ENCODE data around the gene DHDH. TPM values are rescaled to one million over a fixed set of nuclear protein-coding genes. Genes with fewer than 3 reads are reported as not detected.

Gene DHDH
- polyA plus RNA-seq, 1 experiment = not detected

GRCh38 chr19:48962029-48962848 is 28.7 kb downstream of the DHDH start:
- peaks cover 19% of the 10 kb centered on the region for H3K36me3 ChIP-seq (ENCODE audit: control insufficient read depth, insufficient read depth, low read length)
- ChIA-PET POLR2A (interaction anchor here (0.5 kb wide), 1 partner anchor 124 kb away, joined by 3 read pairs; no protein-coding TSS in a partner anchor), CTCF (interaction anchor here (0.8 kb wide), 1 partner anchor 339 kb away, joined by 3 read pairs; no protein-coding TSS in a partner anchor)
- TF ChIP-seq CTCF (IDR thresholded peaks at IDR 0.05; ENCODE audit: insufficient read depth, low read depth, low read length) = no peak
- H3K4me3 ChIP-seq (ENCODE audit: low read depth, low read length) = no peak overlapping the region
- no peaks in the 10 kb centered on the region for H3K27me3 ChIP-seq (ENCODE audit: control insufficient read depth, insufficient read depth, low read length)
- no peak for DNase-seq (ENCODE audit: low read depth)

- CTCF ChIA-PET = no interaction called here
- no peak overlapping the region for H3K4me3 ChIP-seq (ENCODE audit: low read depth, low read length)
- no peaks in the 10 kb centered on the region for H3K27me3 ChIP-seq (ENCODE audit: control insufficient read depth, insufficient read depth, low read length)
- POLR2A ChIA-PET = no interaction called here
- peaks cover 20% of the 10 kb centered on the region for H3K36me3 ChIP-seq (ENCODE audit: control insufficient read depth, insufficient read depth, low read length)
- no peak for DNase-seq (ENCODE audit: low read depth)
- no peak for TF ChIP-seq CTCF (IDR thresholded peaks at IDR 0.05; ENCODE audit: insufficient read depth, low read depth, low read length)
These were observed 29.3 kb downstream of the DHDH start for GRCh38 chr19:48962849-48963165.

- H3K4me3 ChIP-seq (ENCODE audit: low read depth, low read length) = peak overlapping the region; percentile 4; the same call in 1 of the 2 replicates
- peaks cover 22% of the 10 kb centered on the region for H3K36me3 ChIP-seq (ENCODE audit: control insufficient read depth, insufficient read depth, low read length)
- no peak for TF ChIP-seq CTCF (IDR thresholded peaks at IDR 0.05; ENCODE audit: insufficient read depth, low read depth, low read length)
- POLR2A ChIA-PET = interaction anchor here (0.6 to 1.0 kb wide), 3 partner anchors 8 to 90 kb away, joined by 4 to 5 read pairs (median 4); no protein-coding TSS in a partner anchor
- CTCF ChIA-PET = interaction anchor here (0.7 to 1.5 kb wide), 5 partner anchors 29 to 168 kb away, joined by 3 to 5 read pairs (median 3); partner anchors contain the start of genes GYS1, NUCB1 and RUVBL2
- no peaks in the 10 kb centered on the region for H3K27me3 ChIP-seq (ENCODE audit: control insufficient read depth, insufficient read depth, low read length)
- no peak for DNase-seq (ENCODE audit: low read depth)
These were observed 30.1 kb downstream of the DHDH start for GRCh38 chr19:48963371-48964204.

- Histone ChIP-seq H3K27me3 (ENCODE audit: control insufficient read depth, insufficient read depth, low read length) (no peaks in the 10 kb centered on the region), H3K36me3 (ENCODE audit: control insufficient read depth, insufficient read depth, low read length) (peaks cover 27% of the 10 kb centered on the region), H3K4me3 (ENCODE audit: low read depth, low read length) (peak overlapping the region; percentile 4; the same call in 1 of the 2 replicates)
- ChIA-PET CTCF (interaction anchor here (0.7 to 1.5 kb wide), 5 partner anchors 28 to 169 kb away, joined by 3 to 5 read pairs (median 3); partner anchors contain the start of genes GYS1, NUCB1 and RUVBL2), POLR2A (interaction anchor here (0.6 to 1.0 kb wide), 3 partner anchors 9 to 91 kb away, joined by 4 to 5 read pairs (median 4); no protein-coding TSS in a partner anchor)
- no peak for DNase-seq (ENCODE audit: low read depth)
- TF ChIP-seq CTCF (IDR thresholded peaks at IDR 0.05; ENCODE audit: insufficient read depth, low read depth, low read length) = no peak
These were observed 30.9 kb downstream of the DHDH start for GRCh38 chr19:48964205-48965039.

Data from BJ (cell line).